ENCODE results near the gene ACAA2. TPM values are rescaled to one million over a fixed set of nuclear protein-coding genes. Genes with fewer than 3 reads are reported as not detected.

Gene ACAA2
- total RNA-seq, 1 experiment from 2014 or later = 6.5 TPM

DNA sequence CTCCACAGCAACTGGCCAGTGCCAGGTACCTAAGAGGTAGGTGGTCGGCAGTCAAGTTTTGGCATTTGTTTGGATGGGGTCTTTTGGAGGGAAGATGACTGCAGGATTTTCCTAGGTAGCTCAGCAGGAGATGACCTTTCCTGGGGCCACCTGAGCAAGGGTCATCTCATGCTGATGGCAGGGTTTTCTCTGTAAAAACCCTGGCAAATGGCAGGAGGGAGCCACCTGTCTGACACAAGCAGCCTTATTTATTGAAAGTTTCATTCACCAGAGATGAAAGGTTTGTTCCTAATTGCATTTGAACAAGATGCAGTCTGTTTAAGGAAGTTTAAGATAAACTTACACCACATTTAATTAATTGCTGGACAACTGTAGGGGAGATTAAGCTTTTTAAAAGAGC, 31.6 kb upstream of the ACAA2 start:
- TF ChIP-seq CTCF (conservative IDR thresholded peaks at IDR 0.05; ENCODE audit: low read depth, low read length) (no peak), EZH2 (IDR thresholded peaks at IDR 0.05; ENCODE audit: low read length, unreplicated experiment) (no peak), EZH2phosphoT487 (IDR thresholded peaks at IDR 0.05; ENCODE audit: borderline replicate concordance, low read length) (no peak)
- DNase-seq (no peak), ATAC-seq (no peak)
- Histone ChIP-seq H4K20me1 (ENCODE audit: low read length) (no peaks in the 10 kb centered on the region), H3K4me1 (ENCODE audit: insufficient read depth, low read length) (peaks cover 13% of the 10 kb centered on the region), H3K27me3 (ENCODE audit: low read length) (no peaks in the 10 kb centered on the region), H3K4me2 (ENCODE audit: low read length) (no peak overlapping the region), H3K9ac (ENCODE audit: low read length) (no peak overlapping the region), H3K9me3 (ENCODE audit: low read length) (no peaks in the 10 kb centered on the region), H2AFZ (ENCODE audit: low read length) (no peak overlapping the region), H3F3A (ENCODE audit: low read length, unreplicated experiment) (no peaks in the 10 kb centered on the region), H3K4me3 (ENCODE audit: low read length) (no peak overlapping the region), H3K27ac (ENCODE audit: low read length) (no peak overlapping the region), H3K9me2 (replicated peaks; ENCODE audit: low read length) (no peaks in the 10 kb centered on the region), H3K36me3 (ENCODE audit: low read depth, low read length) (no peaks in the 10 kb centered on the region), H3K79me2 (ENCODE audit: low read length) (no peaks in the 10 kb centered on the region)
- intact Hi-C loops (cut with micrococcal nuclease) = no loop called here
- no TSS peak for BruUV-seq (replicated peaks)
- CTCF ChIA-PET = no interaction called here
- POLR2A ChIA-PET (ENCODE audit: unreplicated experiment) = interaction anchor here (0.8 kb wide), 1 partner anchor 31 kb away, joined by 6 read pairs; no protein-coding TSS in a partner anchor

DNA sequence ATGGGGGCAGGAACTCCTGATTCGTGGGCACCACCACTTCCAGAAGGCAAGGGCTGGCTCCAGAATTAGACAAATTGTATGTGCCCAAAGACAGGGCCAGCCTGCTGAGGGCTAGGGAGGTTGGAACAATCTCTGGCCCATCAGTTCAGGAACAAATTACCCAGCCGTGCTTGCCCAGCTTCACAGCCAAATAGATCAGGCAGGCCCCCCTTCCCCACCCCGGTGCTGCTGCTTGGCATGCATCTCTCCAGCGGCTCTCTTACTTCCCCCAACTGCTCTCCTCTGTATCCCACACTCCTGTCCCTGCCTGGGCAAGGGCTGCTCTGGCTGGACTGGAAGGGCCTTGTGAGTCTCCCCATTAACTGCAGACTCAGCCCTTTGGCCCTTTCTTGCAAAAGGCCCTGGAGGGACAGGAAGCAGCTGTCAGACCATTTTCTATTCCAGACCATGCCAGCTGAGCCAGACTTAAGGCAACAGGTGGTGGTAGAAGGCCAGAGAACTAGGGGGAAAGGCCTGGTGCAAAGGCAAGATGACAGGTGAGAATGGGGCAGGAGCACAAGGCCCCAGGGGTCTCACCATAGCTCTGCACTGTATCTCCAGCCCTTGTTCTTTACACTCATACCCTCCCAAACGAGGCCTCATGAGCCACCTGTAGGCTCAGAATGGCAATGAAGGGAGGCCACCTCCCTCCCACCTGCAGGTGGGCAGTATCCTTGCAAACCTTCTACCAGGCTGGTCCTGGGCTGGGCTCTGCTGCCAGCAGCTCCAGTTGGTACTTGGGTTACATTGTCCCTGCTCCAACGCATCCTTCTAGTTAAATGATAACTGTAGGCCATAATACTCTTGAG, 30.7 kb upstream of the ACAA2 start:
- no peak for ATAC-seq
- ChIA-PET POLR2A (ENCODE audit: unreplicated experiment) (interaction anchor here (0.8 kb wide), 1 partner anchor 30 kb away, joined by 6 read pairs; no protein-coding TSS in a partner anchor), CTCF (no interaction called here)
- no peaks in the 10 kb centered on the region for H3K9me3 ChIP-seq (ENCODE audit: low read length)
- no peak overlapping the region for H3K27ac ChIP-seq (ENCODE audit: low read length)
- H3K27me3 ChIP-seq (ENCODE audit: low read length) = no peaks in the 10 kb centered on the region
- H3K36me3 ChIP-seq (ENCODE audit: low read depth, low read length) = no peaks in the 10 kb centered on the region
- peaks cover 15% of the 10 kb centered on the region for H3K4me1 ChIP-seq (ENCODE audit: insufficient read depth, low read length)
- TF ChIP-seq EZH2phosphoT487 (IDR thresholded peaks at IDR 0.05; ENCODE audit: borderline replicate concordance, low read length) = no peak
- no peak for TF ChIP-seq CTCF (conservative IDR thresholded peaks at IDR 0.05; ENCODE audit: low read depth, low read length)
- no peaks in the 10 kb centered on the region for H3F3A ChIP-seq (ENCODE audit: low read length, unreplicated experiment)
- no peaks in the 10 kb centered on the region for H3K79me2 ChIP-seq (ENCODE audit: low read length)
- H3K4me2 ChIP-seq (ENCODE audit: low read length) = no peak overlapping the region
- no peak overlapping the region for H2AFZ ChIP-seq (ENCODE audit: low read length)
- intact Hi-C loops (cut with micrococcal nuclease) = no loop called here
- DNase-seq = no peak
- H4K20me1 ChIP-seq (ENCODE audit: low read length) = no peaks in the 10 kb centered on the region
- no peaks in the 10 kb centered on the region for H3K9me2 ChIP-seq (replicated peaks; ENCODE audit: low read length)
- no TSS peak for BruUV-seq (replicated peaks)
- H3K4me3 ChIP-seq (ENCODE audit: low read length) = no peak overlapping the region
- no peak overlapping the region for H3K9ac ChIP-seq (ENCODE audit: low read length)

DNA sequence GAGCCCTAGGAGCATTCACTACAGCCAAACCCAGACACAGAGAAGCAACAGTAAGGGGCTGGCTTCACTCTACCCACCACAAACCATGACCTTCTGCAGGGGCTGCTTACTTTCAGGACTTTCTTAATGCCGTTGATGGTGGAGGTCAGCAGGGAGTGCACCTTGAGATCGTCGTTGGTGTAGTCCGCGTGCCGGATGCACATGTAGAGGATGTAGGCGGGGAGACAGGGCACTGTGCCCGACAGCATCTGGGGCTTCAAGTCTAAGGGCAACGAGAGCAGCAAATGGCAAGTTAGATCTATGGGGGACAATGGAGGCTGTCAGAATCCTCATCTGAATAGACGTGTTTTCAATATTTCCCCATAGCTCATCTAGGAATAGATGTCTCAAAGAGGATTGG, 29.8 kb upstream of the ACAA2 start:
- ChIA-PET CTCF (no interaction called here), POLR2A (ENCODE audit: unreplicated experiment) (no interaction called here)
- Histone ChIP-seq H3F3A (ENCODE audit: low read length, unreplicated experiment) (no peaks in the 10 kb centered on the region), H3K79me2 (ENCODE audit: low read length) (no peaks in the 10 kb centered on the region), H4K20me1 (ENCODE audit: low read length) (no peaks in the 10 kb centered on the region), H3K4me1 (ENCODE audit: insufficient read depth, low read length) (peaks cover 16% of the 10 kb centered on the region), H2AFZ (ENCODE audit: low read length) (no peak overlapping the region), H3K27ac (ENCODE audit: low read length) (no peak overlapping the region), H3K9ac (ENCODE audit: low read length) (no peak overlapping the region), H3K36me3 (ENCODE audit: low read depth, low read length) (no peaks in the 10 kb centered on the region), H3K27me3 (ENCODE audit: low read length) (no peaks in the 10 kb centered on the region), H3K9me2 (replicated peaks; ENCODE audit: low read length) (no peaks in the 10 kb centered on the region), H3K4me3 (ENCODE audit: low read length) (no peak overlapping the region), H3K9me3 (ENCODE audit: low read length) (no peaks in the 10 kb centered on the region), H3K4me2 (ENCODE audit: low read length) (no peak overlapping the region)
- ATAC-seq (no peak), DNase-seq (no peak)
- no TSS peak for BruUV-seq (replicated peaks)
- intact Hi-C loops (cut with micrococcal nuclease) = no loop called here
- TF ChIP-seq EZH2 (IDR thresholded peaks at IDR 0.05; ENCODE audit: low read length, unreplicated experiment) (no peak), EZH2phosphoT487 (IDR thresholded peaks at IDR 0.05; ENCODE audit: borderline replicate concordance, low read length) (no peak), CTCF (conservative IDR thresholded peaks at IDR 0.05; ENCODE audit: low read depth, low read length) (no peak)
